ENCODE results near the gene GBF1.

Gene GBF1

DNA sequence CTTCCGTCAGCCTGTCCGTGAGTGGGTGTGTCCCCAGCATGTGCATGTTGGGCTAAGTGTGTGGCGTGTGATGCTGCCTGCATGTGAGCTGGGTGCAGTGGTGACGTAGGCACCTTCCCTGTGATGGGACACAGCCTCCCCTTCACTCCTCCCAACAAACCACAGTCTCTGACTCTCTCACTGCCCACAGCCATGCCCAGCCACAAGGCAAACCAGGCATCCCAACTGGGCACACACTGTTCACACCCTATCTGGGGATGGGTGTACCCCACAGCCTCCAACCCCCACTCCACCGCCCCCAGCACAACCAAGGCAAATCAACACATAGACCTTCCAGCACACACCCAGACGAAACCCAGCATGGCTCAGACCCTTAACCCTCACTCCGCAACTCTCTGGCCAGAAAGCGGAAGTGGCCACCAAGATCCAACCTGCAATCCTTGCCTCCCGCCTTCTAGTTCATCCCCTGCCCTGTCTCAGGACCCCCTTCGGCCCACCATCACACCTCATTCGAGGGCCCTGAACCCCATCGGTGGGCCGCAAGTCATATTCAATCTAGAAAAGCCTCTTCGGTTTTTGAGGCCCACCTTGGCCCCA, 162.9 kb downstream of the GBF1 start:
- TF ChIP-seq, protein P1, sequence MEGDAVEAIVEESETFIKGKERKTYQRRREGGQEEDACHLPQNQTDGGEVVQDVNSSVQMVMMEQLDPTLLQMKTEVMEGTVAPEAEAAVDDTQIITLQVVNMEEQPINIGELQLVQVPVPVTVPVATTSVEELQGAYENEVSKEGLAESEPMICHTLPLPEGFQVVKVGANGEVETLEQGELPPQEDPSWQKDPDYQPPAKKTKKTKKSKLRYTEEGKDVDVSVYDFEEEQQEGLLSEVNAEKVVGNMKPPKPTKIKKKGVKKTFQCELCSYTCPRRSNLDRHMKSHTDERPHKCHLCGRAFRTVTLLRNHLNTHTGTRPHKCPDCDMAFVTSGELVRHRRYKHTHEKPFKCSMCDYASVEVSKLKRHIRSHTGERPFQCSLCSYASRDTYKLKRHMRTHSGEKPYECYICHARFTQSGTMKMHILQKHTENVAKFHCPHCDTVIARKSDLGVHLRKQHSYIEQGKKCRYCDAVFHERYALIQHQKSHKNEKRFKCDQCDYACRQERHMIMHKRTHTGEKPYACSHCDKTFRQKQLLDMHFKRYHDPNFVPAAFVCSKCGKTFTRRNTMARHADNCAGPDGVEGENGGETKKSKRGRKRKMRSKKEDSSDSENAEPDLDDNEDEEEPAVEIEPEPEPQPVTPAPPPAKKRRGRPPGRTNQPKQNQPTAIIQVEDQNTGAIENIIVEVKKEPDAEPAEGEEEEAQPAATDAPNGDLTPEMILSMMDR (IDR thresholded peaks at IDR 0.05; ENCODE audit: insufficient read depth, low read depth, low read length, missing control alignments), result no peak
- H3K4me3 ChIP-seq (ENCODE audit: low read depth, low read length), result no peak overlapping the region
- no peak for DNase-seq (ENCODE audit: low read depth)

DNA sequence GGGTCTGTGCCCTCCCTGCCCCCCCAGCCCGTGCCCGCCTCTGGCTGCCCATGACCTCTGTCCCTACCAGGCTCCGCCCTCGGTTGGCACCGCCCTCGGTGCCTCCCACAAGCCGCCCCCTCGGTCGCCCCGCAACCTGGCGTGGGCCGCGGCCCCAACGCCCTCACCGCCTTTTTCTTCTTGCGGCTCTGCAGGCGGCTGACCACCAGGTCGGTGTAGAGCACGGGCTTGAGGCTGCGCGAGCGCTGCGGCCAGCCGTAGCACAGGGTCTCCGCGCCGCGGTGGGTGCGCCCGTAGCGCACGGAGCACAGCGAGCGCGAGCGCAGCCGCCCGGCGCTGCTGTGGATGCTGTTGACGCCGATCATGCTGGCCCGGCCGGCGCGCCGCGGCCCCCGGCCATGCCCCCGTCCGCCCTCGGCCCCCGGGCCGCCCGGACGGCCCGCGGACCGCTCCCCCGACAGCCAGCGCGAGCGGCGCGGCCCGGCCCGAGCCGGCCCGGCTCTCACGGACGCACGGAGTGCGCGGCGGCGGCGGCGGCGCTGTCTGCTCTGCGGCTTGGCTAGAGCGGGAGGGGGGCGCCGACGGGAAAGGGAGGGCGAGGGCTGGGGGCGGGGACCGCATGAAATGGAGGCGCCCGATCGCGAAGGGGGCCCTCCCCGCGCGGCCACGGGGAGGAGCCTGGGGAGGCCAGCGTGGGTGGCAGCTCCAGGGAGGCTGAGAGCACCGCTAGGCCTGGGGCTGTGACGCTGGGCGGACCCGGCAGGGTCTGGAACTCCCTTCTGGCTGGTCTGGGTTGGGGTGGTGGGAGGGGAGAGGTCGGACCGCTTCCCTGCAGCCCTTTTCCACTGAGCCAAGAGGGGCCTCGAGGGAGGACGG, 163.6 kb downstream of the GBF1 start:
- DNase-seq (ENCODE audit: low read depth), result no peak
- H3K4me3 ChIP-seq (ENCODE audit: low read depth, low read length), result no peak overlapping the region; the same call in 1 of the 2 replicates
- TF ChIP-seq, protein P1 (IDR thresholded peaks at IDR 0.05; ENCODE audit: insufficient read depth, low read depth, low read length, missing control alignments), result no peak

DNA sequence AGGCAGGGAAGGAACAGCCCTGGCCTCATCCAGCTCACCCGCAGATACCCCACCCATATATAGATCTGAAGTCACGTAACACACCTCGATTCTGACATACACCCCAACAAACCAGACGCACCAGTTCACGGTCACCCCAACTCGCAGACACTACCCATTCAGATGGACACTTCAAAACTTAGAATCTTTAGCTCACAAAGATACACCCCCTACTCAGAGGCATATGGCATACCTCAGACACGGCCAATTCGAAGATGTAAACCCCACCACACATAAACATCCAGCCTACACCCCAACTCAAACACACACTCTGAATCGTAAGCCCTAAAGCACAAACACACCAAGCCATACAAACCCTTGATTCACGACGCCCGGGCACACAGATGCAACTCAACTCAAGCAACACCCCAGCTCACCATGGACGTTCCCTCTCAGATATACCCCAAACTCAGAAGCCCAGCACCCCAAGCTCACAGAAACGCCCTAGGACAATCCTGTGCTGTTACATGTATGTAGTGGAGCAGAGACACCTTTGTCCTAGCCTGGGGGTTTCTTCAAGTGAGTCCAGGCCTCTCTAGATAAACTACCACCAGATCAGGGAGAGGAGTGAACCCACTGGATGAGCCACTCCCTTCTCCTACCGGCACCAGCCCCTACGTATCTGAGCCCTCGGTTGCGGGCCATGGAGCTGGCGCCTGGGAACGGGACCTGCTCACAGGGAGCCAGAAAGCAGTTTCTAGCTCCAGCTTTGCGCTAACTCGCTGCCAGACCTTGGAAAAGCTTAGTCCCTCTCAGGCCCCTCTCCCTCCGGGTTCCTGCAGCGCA, 164.5 kb downstream of the GBF1 start:
- TF ChIP-seq, protein P1 (IDR thresholded peaks at IDR 0.05; ENCODE audit: insufficient read depth, low read depth, low read length, missing control alignments), result no peak
- DNase-seq (ENCODE audit: low read depth), result no peak
- no peak overlapping the region for H3K4me3 ChIP-seq (ENCODE audit: low read depth, low read length)

DNA sequence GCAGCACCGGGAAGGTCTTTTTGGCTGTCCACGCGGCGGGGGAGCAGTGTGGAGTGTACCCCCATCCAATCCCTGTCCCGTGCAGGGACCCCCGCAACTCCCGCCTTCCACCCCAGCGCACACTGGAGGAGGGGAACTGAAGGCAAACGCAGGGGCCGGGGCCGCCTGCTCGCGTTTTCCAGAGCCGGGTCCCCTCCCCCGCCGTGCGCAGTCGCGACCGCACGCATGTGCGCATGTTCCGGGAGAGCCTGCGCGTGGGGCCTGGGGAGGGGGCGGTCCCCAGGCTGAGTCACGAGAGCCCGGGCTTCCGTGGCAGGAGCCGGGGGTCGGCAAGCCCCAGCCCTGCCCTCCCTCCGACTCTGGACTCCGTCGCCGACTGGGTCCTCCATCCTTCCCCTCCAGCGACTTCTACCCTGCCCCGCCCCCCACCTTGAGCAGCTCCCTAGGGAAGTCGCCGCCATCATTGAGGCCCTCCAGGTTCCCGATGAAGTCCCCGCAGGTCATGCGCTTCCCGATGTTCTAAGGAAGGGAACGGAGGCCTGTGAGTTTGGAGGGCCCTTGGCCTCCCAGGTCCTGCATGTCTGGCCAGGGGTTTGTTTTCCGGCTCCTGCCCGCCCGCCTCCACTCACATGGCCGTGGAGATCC, 165.2 kb downstream of the GBF1 start:
- TF ChIP-seq, protein P1 (IDR thresholded peaks at IDR 0.05; ENCODE audit: insufficient read depth, low read depth, low read length, missing control alignments), result no peak
- DNase-seq (ENCODE audit: low read depth), result no peak
- H3K4me3 ChIP-seq (ENCODE audit: low read depth, low read length), result no peak overlapping the region

DNA sequence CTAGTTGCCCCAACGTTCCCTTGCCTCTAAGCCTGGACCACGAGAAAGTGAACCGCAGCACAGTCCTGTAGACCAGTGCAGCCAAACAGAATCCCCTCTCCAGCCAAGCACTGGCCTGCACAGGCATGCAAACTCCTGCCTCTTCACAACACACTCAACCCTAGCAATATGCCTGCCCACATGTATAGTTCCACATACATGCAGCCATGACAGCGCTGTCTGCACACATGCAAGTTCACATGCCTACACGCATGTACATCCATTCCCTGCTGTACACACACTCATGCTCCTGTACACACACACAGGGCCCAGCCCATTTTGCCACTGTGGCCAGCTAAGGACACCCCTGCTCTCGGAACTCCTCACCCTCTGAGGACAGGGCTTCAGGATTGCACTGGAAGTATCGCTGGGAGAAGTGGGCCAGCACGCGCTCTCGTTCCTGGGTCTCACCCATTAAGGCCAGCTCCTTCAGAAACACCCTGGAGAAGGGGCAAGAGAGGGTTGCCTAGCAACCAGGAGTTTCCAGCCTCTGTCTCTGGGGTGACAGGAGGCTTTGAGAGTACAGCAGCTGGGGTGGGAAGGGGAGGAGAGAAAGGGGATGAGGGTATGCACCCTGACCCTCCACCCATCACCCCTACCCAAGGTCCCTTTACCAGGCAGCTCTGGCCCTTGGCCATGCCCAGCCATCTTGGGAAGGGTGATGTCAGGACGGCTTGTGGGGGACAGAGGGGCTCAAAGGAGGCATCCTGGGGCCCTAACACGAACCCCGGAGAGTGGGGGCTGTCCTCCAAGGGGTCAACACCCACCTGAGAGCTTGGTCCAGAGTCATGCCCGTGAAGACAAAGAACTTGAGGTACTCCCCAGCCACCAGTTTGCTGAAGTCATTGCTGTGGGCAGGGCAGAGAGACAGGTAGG, 166.3 kb downstream of the GBF1 start:
- no peak overlapping the region for H3K4me3 ChIP-seq (ENCODE audit: low read depth, low read length)
- TF ChIP-seq, protein P1 (IDR thresholded peaks at IDR 0.05; ENCODE audit: insufficient read depth, low read depth, low read length, missing control alignments), result no peak
- no peak for DNase-seq (ENCODE audit: low read depth)
